Measurements from ENCODE around the gene POLR2B. TPM values are rescaled to one million over a fixed set of nuclear protein-coding genes. Genes with fewer than 3 reads are reported as not detected.

POLR2B gene
- total RNA-seq, 1 experiment from 2014 or later, result 115 TPM

GRCh38 chr4:56972389-56972788, 6.3 kb upstream of the POLR2B start:
- Mint-ChIP-seq H3K27me3 (ENCODE audit: insufficient read depth, unreplicated experiment) (no peaks in the 10 kb centered on the region), H3K36me3 (ENCODE audit: insufficient read depth, unreplicated experiment) (peaks cover 69% of the 10 kb centered on the region), H3K9me3 (ENCODE audit: unreplicated experiment) (peaks cover 12% of the 10 kb centered on the region), H3K4me3 (ENCODE audit: unreplicated experiment) (no peak overlapping the region), H3K27ac (ENCODE audit: unreplicated experiment) (no peak overlapping the region), H3K4me1 (ENCODE audit: low read depth, unreplicated experiment) (no peaks in the 10 kb centered on the region)
- no TSS peak for BruUV-seq (replicated peaks)
- CTCF ChIA-PET, result interaction anchor here (0.7 kb wide), 1 partner anchor 12 kb away, joined by 4 read pairs; no protein-coding TSS in a partner anchor
- Histone ChIP-seq H3K27me3 (replicated peaks; ENCODE audit: control insufficient read depth, insufficient read depth, low read length) (no peaks in the 10 kb centered on the region), H3K36me3 (ENCODE audit: control insufficient read depth, insufficient read depth, low read length) (peaks cover 4% of the 10 kb centered on the region), H3K4me1 (no peaks in the 10 kb centered on the region), H3K9me3 (0 out of 2 replicates have a peak, but pooled peaks cover 6% of the 10 kb centered on the region), H3K4me3 (ENCODE audit: low read depth, low read length) (no peak overlapping the region)
- DNase-seq, result no peak
- intact Hi-C loops (cut with micrococcal nuclease; ENCODE audit: unreplicated experiment), result no loop called here
- POLR2A ChIA-PET, result no interaction called here
- TF ChIP-seq CTCF (IDR thresholded peaks at IDR 0.05; ENCODE audit: insufficient read depth in 1 of 2, low read depth in 1 of 2, low read length in 1 of 2, severe bottlenecking in 1 of 2, unreplicated experiment in 1 of 2), result no peak

- POLR2A ChIA-PET, result no interaction called here
- Mint-ChIP-seq H3K4me3 (ENCODE audit: unreplicated experiment) (no peak overlapping the region), H3K4me1 (ENCODE audit: low read depth, unreplicated experiment) (no peaks in the 10 kb centered on the region), H3K27me3 (ENCODE audit: insufficient read depth, unreplicated experiment) (no peaks in the 10 kb centered on the region), H3K27ac (ENCODE audit: unreplicated experiment) (no peak overlapping the region), H3K9me3 (ENCODE audit: unreplicated experiment) (peaks cover 12% of the 10 kb centered on the region), H3K36me3 (ENCODE audit: insufficient read depth, unreplicated experiment) (peaks cover 69% of the 10 kb centered on the region)
- H3K36me3 ChIP-seq (ENCODE audit: control insufficient read depth, insufficient read depth, low read length), result peaks cover 4% of the 10 kb centered on the region
- no peak overlapping the region for H3K4me3 ChIP-seq (ENCODE audit: low read depth, low read length)
- H3K9me3 ChIP-seq, result 0 out of 2 replicates have a peak, but pooled peaks cover 6% of the 10 kb centered on the region
- no peaks in the 10 kb centered on the region for H3K27me3 ChIP-seq (replicated peaks; ENCODE audit: control insufficient read depth, insufficient read depth, low read length)
- DNase-seq, result no peak
- CTCF ChIA-PET, result no interaction called here
- BruUV-seq (replicated peaks), result no TSS peak
- no peaks in the 10 kb centered on the region for H3K4me1 ChIP-seq
- intact Hi-C loops (cut with micrococcal nuclease; ENCODE audit: unreplicated experiment), result no loop called here
- TF ChIP-seq CTCF (IDR thresholded peaks at IDR 0.05; ENCODE audit: insufficient read depth in 1 of 2, low read depth in 1 of 2, low read length in 1 of 2, severe bottlenecking in 1 of 2, unreplicated experiment in 1 of 2), result no peak
These were observed 5.9 kb upstream of the POLR2B start for GRCh38 chr4:56972809-56973208.

- peaks cover 4% of the 10 kb centered on the region for H3K36me3 ChIP-seq (ENCODE audit: control insufficient read depth, insufficient read depth, low read length)
- no peak overlapping the region for H3K4me3 ChIP-seq (ENCODE audit: low read depth, low read length)
- DNase-seq, result no peak
- intact Hi-C loops (cut with micrococcal nuclease; ENCODE audit: unreplicated experiment), result no loop called here
- no peak overlapping the region for H3K4me3 Mint-ChIP-seq (ENCODE audit: unreplicated experiment)
- peaks cover 69% of the 10 kb centered on the region for H3K36me3 Mint-ChIP-seq (ENCODE audit: insufficient read depth, unreplicated experiment)
- H3K9me3 ChIP-seq, result 0 out of 2 replicates have a peak, but pooled peaks cover 6% of the 10 kb centered on the region
- peaks cover 12% of the 10 kb centered on the region for H3K9me3 Mint-ChIP-seq (ENCODE audit: unreplicated experiment)
- TF ChIP-seq CTCF (IDR thresholded peaks at IDR 0.05; ENCODE audit: insufficient read depth in 1 of 2, low read depth in 1 of 2, low read length in 1 of 2, severe bottlenecking in 1 of 2, unreplicated experiment in 1 of 2), result no peak
- H3K4me1 ChIP-seq, result no peaks in the 10 kb centered on the region
- no peaks in the 10 kb centered on the region for H3K4me1 Mint-ChIP-seq (ENCODE audit: low read depth, unreplicated experiment)
- no peaks in the 10 kb centered on the region for H3K27me3 Mint-ChIP-seq (ENCODE audit: insufficient read depth, unreplicated experiment)
- H3K27me3 ChIP-seq (replicated peaks; ENCODE audit: control insufficient read depth, insufficient read depth, low read length), result no peaks in the 10 kb centered on the region
- ChIA-PET POLR2A (no interaction called here), CTCF (no interaction called here)
- H3K27ac Mint-ChIP-seq (ENCODE audit: unreplicated experiment), result no peak overlapping the region
- BruUV-seq (replicated peaks), result no TSS peak
These were observed 5.4 kb upstream of the POLR2B start for GRCh38 chr4:56973336-56973735.

Data from Caco-2 (cell line).